Measurements from ENCODE around the gene MYH6.
A peak's percentile ranks its signal among the peaks of the same experiment; 100 is the strongest.

The MYH6 gene

GRCh38 chr14:23352506-23353432 is 55.3 kb downstream of the MYH6 start, which contains the start of gene SLC22A17:
Gene SLC22A17 (minus strand): TSS chr14:23352887.
- Histone ChIP-seq H3K9me3 (ENCODE audit: control insufficient read depth, low read length) (no peaks in the 10 kb centered on the region), H3K27ac (ENCODE audit: low read depth, low read length, severe bottlenecking) (peak within 1 kb of the TSS; percentile 45), H3K4me1 (ENCODE audit: control insufficient read depth, insufficient read depth, low read length, poor library complexity, severe bottlenecking) (no peaks in the 10 kb centered on the region), H3K4me3 (ENCODE audit: extremely low read depth, insufficient read depth, low read length, poor library complexity, severe bottlenecking) (peak within 1 kb of the TSS; percentile 76), H3K36me3 (ENCODE audit: control insufficient read depth, insufficient read depth, low read length) (peaks cover 20% of the 10 kb centered on the region)
- 3 to 4% methylated on average over 23 to 25 of the region's 42 CpGs for WGBS, 2 experiments (ENCODE audit: insufficient coverage in 2 of 2)

GRCh38 chr14:23351681-23352505 is 56.2 kb downstream of the MYH6 start:
- Histone ChIP-seq H3K27ac (ENCODE audit: low read depth, low read length, severe bottlenecking) (no peak overlapping the region), H3K36me3 (ENCODE audit: control insufficient read depth, insufficient read depth, low read length) (peaks cover 13% of the 10 kb centered on the region), H3K4me3 (ENCODE audit: extremely low read depth, insufficient read depth, low read length, poor library complexity, severe bottlenecking) (peak overlapping the region; percentile 76), H3K9me3 (ENCODE audit: control insufficient read depth, low read length) (no peaks in the 10 kb centered on the region), H3K4me1 (ENCODE audit: control insufficient read depth, insufficient read depth, low read length, poor library complexity, severe bottlenecking) (no peaks in the 10 kb centered on the region)
- 8 to 13% methylated on average over 46 to 52 of the region's 61 CpGs for WGBS, 2 experiments (ENCODE audit: insufficient coverage in 2 of 2)

DNA sequence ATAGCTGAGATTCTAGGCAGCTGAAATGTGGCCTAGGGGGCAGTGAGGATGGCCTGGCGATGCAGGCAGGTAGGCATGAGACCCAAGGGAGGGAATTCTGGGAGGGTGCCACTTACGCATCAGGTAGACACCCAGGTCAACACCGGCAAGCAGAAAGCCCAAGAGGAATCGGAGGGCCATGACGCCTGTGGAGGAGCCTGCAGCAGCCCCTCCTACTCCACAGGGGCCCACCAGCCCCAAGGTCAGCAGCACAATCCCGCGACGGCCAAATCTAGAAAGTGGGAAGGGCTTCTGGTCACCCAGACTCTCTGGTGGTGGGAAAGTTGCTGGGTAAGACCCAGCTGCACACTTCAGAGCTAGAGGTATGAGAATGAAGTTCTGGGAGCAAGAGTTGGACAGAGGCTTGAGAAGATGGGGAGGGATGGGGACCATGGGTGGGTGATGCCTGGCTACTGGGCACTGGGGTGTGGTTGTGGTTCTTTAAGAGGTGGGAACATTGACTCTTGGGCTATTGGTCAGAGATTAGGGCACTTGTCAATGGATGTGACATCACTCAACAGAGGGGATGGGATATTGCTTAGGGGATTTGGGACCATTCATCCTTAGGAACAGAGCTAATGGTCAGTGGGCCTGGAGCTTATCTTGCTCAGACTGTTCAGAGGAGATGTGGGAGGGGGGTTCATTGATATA is 58.8 kb downstream of the MYH6 start:
- Histone ChIP-seq H3K36me3 (ENCODE audit: control insufficient read depth, insufficient read depth, low read length) (peaks cover 8% of the 10 kb centered on the region), H3K9me3 (ENCODE audit: control insufficient read depth, low read length) (no peaks in the 10 kb centered on the region), H3K27ac (ENCODE audit: low read depth, low read length, severe bottlenecking) (no peak overlapping the region), H3K4me1 (ENCODE audit: control insufficient read depth, insufficient read depth, low read length, poor library complexity, severe bottlenecking) (peaks cover 4% of the 10 kb centered on the region), H3K4me3 (ENCODE audit: extremely low read depth, insufficient read depth, low read length, poor library complexity, severe bottlenecking) (no peak overlapping the region)
- WGBS, 2 experiments (ENCODE audit: insufficient coverage in 2 of 2) = 91 to 100% methylated on average over 2 to 8 of the region's 8 CpGs

DNA sequence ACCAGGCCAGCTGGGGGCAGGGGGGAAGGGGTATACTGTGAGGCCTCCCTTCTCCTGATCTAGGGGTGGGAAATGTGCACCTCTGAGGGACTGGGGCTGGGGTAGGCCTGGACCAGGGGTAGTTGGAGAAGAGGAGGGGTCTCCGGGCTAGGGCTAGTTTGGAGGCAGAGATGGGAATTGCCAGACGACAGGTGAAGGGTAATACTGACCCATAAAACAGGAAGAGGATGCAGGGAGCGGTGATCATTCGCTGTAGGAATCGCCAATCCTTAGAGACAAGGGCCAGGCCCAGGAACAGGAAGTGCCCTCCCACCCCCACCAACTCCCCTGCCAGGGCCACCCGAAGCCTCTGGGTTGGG is 59.8 kb downstream of the MYH6 start:
- WGBS, 2 experiments (ENCODE audit: insufficient coverage in 2 of 2) = 92 to 100% methylated on average over 1 to 2 of the region's 6 CpGs
- Histone ChIP-seq H3K27ac (ENCODE audit: low read depth, low read length, severe bottlenecking) (no peak overlapping the region), H3K9me3 (ENCODE audit: control insufficient read depth, low read length) (no peaks in the 10 kb centered on the region), H3K36me3 (ENCODE audit: control insufficient read depth, insufficient read depth, low read length) (peaks cover 8% of the 10 kb centered on the region), H3K4me1 (ENCODE audit: control insufficient read depth, insufficient read depth, low read length, poor library complexity, severe bottlenecking) (peaks cover 4% of the 10 kb centered on the region), H3K4me3 (ENCODE audit: extremely low read depth, insufficient read depth, low read length, poor library complexity, severe bottlenecking) (no peak overlapping the region)

- Histone ChIP-seq H3K36me3 (ENCODE audit: control insufficient read depth, insufficient read depth, low read length) (peaks cover 8% of the 10 kb centered on the region), H3K9me3 (ENCODE audit: control insufficient read depth, low read length) (no peaks in the 10 kb centered on the region), H3K27ac (ENCODE audit: low read depth, low read length, severe bottlenecking) (no peak overlapping the region), H3K4me1 (ENCODE audit: control insufficient read depth, insufficient read depth, low read length, poor library complexity, severe bottlenecking) (peaks cover 4% of the 10 kb centered on the region), H3K4me3 (ENCODE audit: extremely low read depth, insufficient read depth, low read length, poor library complexity, severe bottlenecking) (no peak overlapping the region)
- WGBS, 2 experiments (ENCODE audit: insufficient coverage in 2 of 2) = 94% methylated on average over 5 to 16 of the region's 19 CpGs
Observed at GRCh38 chr14:23347406-23348296, 60.4 kb downstream of the MYH6 start.

DNA sequence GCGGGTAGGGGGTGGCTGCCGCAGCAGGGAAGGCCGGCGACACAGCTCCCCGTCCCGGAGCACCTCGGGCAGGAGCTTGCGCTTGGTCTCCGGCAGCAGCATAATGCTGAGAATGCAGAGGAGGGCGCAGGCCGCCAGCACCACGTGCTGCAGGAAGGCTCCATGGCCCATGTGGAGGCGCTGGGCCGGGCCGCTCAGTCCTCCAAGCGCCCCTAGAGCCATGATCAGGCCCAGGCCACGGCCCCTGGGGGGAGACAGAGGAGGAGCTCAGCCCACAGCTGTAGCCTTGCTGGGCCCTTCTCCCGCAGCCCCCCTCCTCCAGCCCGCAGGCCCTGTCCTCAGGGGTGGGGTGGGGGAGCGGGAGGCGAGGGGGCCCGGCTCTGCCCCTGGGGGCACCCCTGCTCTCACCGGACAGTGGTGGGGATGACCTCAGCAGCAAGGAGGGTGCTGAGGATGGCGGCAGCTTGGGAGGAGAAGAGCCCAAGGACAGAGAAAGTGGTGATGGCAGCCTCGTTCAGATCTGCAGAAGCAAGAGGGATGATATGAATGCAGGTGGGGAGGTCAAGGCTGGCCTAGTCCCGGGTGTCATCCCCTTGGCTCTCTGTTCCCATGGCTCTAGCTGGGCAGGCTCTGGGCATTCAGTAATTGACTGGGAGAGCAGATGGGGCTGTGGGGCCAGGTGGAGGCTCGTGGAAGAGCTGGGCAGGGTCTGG is 61.2 kb downstream of the MYH6 start:
- Histone ChIP-seq H3K9me3 (ENCODE audit: control insufficient read depth, low read length) (peaks cover under 1% of the 10 kb centered on the region), H3K4me3 (ENCODE audit: extremely low read depth, insufficient read depth, low read length, poor library complexity, severe bottlenecking) (no peak overlapping the region), H3K4me1 (ENCODE audit: control insufficient read depth, insufficient read depth, low read length, poor library complexity, severe bottlenecking) (peaks cover 4% of the 10 kb centered on the region), H3K27ac (ENCODE audit: low read depth, low read length, severe bottlenecking) (no peak overlapping the region), H3K36me3 (ENCODE audit: control insufficient read depth, insufficient read depth, low read length) (peaks cover 8% of the 10 kb centered on the region)
- WGBS, 2 experiments (ENCODE audit: insufficient coverage in 2 of 2) = 92 to 94% methylated on average over 21 to 23 of the region's 27 CpGs

GRCh38 chr14:23345987-23346692 is 61.9 kb downstream of the MYH6 start:
- H3K4me1 ChIP-seq (ENCODE audit: control insufficient read depth, insufficient read depth, low read length, poor library complexity, severe bottlenecking) = peaks cover 4% of the 10 kb centered on the region
- 72 to 74% methylated on average over 12 of the region's 13 CpGs for WGBS, 2 experiments (ENCODE audit: insufficient coverage in 2 of 2)
- H3K27ac ChIP-seq (ENCODE audit: low read depth, low read length, severe bottlenecking) = no peak overlapping the region
- no peak overlapping the region for H3K4me3 ChIP-seq (ENCODE audit: extremely low read depth, insufficient read depth, low read length, poor library complexity, severe bottlenecking)
- peaks cover 6% of the 10 kb centered on the region for H3K36me3 ChIP-seq (ENCODE audit: control insufficient read depth, insufficient read depth, low read length)
- H3K9me3 ChIP-seq (ENCODE audit: control insufficient read depth, low read length) = peaks cover 7% of the 10 kb centered on the region

- Histone ChIP-seq H3K27ac (ENCODE audit: low read depth, low read length, severe bottlenecking) (no peak overlapping the region), H3K4me1 (ENCODE audit: control insufficient read depth, insufficient read depth, low read length, poor library complexity, severe bottlenecking) (peaks cover 4% of the 10 kb centered on the region), H3K4me3 (ENCODE audit: extremely low read depth, insufficient read depth, low read length, poor library complexity, severe bottlenecking) (no peak overlapping the region), H3K36me3 (ENCODE audit: control insufficient read depth, insufficient read depth, low read length) (peaks cover 4% of the 10 kb centered on the region), H3K9me3 (ENCODE audit: control insufficient read depth, low read length) (peaks cover 18% of the 10 kb centered on the region)
- 75 to 92% methylated on average over 1 of the region's 3 CpGs for WGBS, 2 experiments (ENCODE audit: insufficient coverage in 2 of 2)
Observed at GRCh38 chr14:23344481-23344880, 63.6 kb downstream of the MYH6 start.
